AG09319 (cell line): Measurements from ENCODE around the gene JPT1.

Experiments used
- DNase-seq: peaks from one replicate; pipeline ENCODE4 v3.0.0-alpha.2; 2010; ENCODE audit warnings: low read depth; ENCODE audit errors: extremely low read depth
- CTCF ChIP-seq: IDR thresholded peaks from 2 replicates; pipeline ENCODE4 v1.5.1; 2011; ENCODE audit warnings: low read depth, mild to moderate bottlenecking, inconsistent platforms, low read length, moderate library complexity

The JPT1 gene

GRCh38 chr17:75105126-75106080, 48.9 kb downstream of the JPT1 start:
- no peak for DNase-seq
- TF ChIP-seq CTCF: peak; percentile 56

GRCh38 chr17:75103601-75104554, 50.4 kb downstream of the JPT1 start:
- DNase-seq: no peak
- no peak for TF ChIP-seq CTCF

GRCh38 chr17:75102385-75102821, 51.9 kb downstream of the JPT1 start:
- TF ChIP-seq CTCF: no peak
- no peak for DNase-seq

- TF ChIP-seq CTCF: no peak
- DNase-seq: no peak
Measured at GRCh38 chr17:75099881-75100595, 54.3 kb downstream of the JPT1 start.

GRCh38 chr17:75098861-75099260, 55.5 kb downstream of the JPT1 start:
- no peak for DNase-seq
- no peak for TF ChIP-seq CTCF

- no peak for DNase-seq
- TF ChIP-seq CTCF: no peak
Measured at GRCh38 chr17:75097865-75098264, 56.4 kb downstream of the JPT1 start.
